SK-N-DZ (cell line): ENCODE results near the gene ARHGEF17.
"Not testable (repeated sequence)": the region's sequence is repeated elsewhere in the genome, so short reads cannot be mapped to it uniquely, and the experiment has no call there.

Source experiments
- DNase-seq: peaks from one replicate; pipeline ENCODE4 v3.0.0-alpha.2; 2015; ENCODE audit warnings: low spot score

ARHGEF17 gene

GRCh38 chr11:73273222-73273895, 34.7 kb upstream of the ARHGEF17 start:
- no peak for DNase-seq

- not testable (repeated sequence) for DNase-seq
Measured at GRCh38 chr11:73274191-73274590, 33.9 kb upstream of the ARHGEF17 start.

- DNase-seq = no peak
Measured at GRCh38 chr11:73274722-73275380, 33.2 kb upstream of the ARHGEF17 start.

GRCh38 chr11:73275381-73275750, 32.7 kb upstream of the ARHGEF17 start:
- DNase-seq = no peak

GRCh38 chr11:73277467-73277866, 30.6 kb upstream of the ARHGEF17 start:
- peak; percentile 40 for DNase-seq

- no peak for DNase-seq
Measured at GRCh38 chr11:73280626-73281025, 27.4 kb upstream of the ARHGEF17 start.

GRCh38 chr11:73281201-73281741, 26.8 kb upstream of the ARHGEF17 start:
- no peak for DNase-seq

- DNase-seq = no peak
Measured at GRCh38 chr11:73281796-73282660, 26.0 kb upstream of the ARHGEF17 start.

- DNase-seq = no peak
Measured at GRCh38 chr11:73283276-73284000, 24.6 kb upstream of the ARHGEF17 start.

GRCh38 chr11:73284106-73284505, 24.0 kb upstream of the ARHGEF17 start:
- no peak for DNase-seq

- no peak for DNase-seq
Measured at GRCh38 chr11:73285721-73286120, 22.4 kb upstream of the ARHGEF17 start.

- no peak for DNase-seq
Measured at GRCh38 chr11:73286240-73286810, 21.8 kb upstream of the ARHGEF17 start.

GRCh38 chr11:73287400-73288101, 20.5 kb upstream of the ARHGEF17 start:
- DNase-seq = no peak

- no peak for DNase-seq
Measured at GRCh38 chr11:73288192-73288872, 19.7 kb upstream of the ARHGEF17 start.

- DNase-seq = peak; percentile 83
Measured at GRCh38 chr11:73288873-73289707, 19.0 kb upstream of the ARHGEF17 start.

- DNase-seq = no peak
Measured at GRCh38 chr11:73290536-73290935, 17.5 kb upstream of the ARHGEF17 start.

GRCh38 chr11:73291196-73291595, 16.9 kb upstream of the ARHGEF17 start:
- DNase-seq = no peak

GRCh38 chr11:73291781-73292524, 16.1 kb upstream of the ARHGEF17 start:
- DNase-seq = no peak
